Motor neuron (in vitro differentiated cells): ENCODE measurements around the gene PTH2R. TPM values are rescaled to one million over a fixed set of nuclear protein-coding genes. Genes with fewer than 3 reads are reported as not detected.
A peak's percentile ranks its signal among the peaks of the same experiment; 100 is the strongest.
"Not testable (repeated sequence)": the region's sequence is repeated elsewhere in the genome, so short reads cannot be mapped to it uniquely, and the experiment has no call there.

Experiments used
- ATAC-seq, 8 experiments: fragments of 200-7000 bp; cut with Tn5 transposase; replicated peaks in 6 of 8; 2 replicates each; pipeline ENCODE4 v1.8.0; 2021; ENCODE audit warnings: mild to moderate bottlenecking in 8 of 8, moderate library complexity in 8 of 8
- H3K27ac ChIP-seq, 2 donors: fragments of 250-450 bp; sonication (Bioruptor Pico); 2 replicates each; pipeline ENCODE4 v1.9.0; 2021; ENCODE audit warnings: antibody characterized with exemption in 2 of 2, mild to moderate bottlenecking in 2 of 2, moderate library complexity in 1 of 2
- H3K4me1 ChIP-seq, 2 donors: fragments of 250-450 bp; sonication (Bioruptor Pico); replicated peaks in 1 of 2; 2 replicates each; pipeline ENCODE4 v1.6.1; 2021; ENCODE audit warnings: antibody characterized with exemption in 2 of 2, mild to moderate bottlenecking in 2 of 2, moderate library complexity in 1 of 2
- H3K4me3 ChIP-seq, 5 donors: fragments of 250-450 bp; sonication (Bioruptor Pico); 2 replicates each; pipeline ENCODE4 v1.9.0; 2021; ENCODE audit warnings: antibody characterized with exemption in 5 of 5, mild to moderate bottlenecking in 5 of 5, moderate library complexity in 4 of 5
- WGBS, 10 experiments: fragments of 450-650 bp; shearing (Covaris generic); methylation state at CpG; one replicate each; pipeline ENCODE4 v1.0.0; 2022; 5-methylcytosine and 5-hydroxymethylcytosine counted together
- in situ Hi-C, 9 experiments: fragments of 400-800 bp; cut with MboI; loops; one replicate each; pipeline ENCODE4 v1.15.0; 2021; ENCODE audit warnings: low sequenced_read_pairs in 9 of 9, low pct_unique_long_range_greater_than_20kb in 2 of 9; ENCODE audit not compliant: unreplicated experiment in 9 of 9
- total RNA-seq, 8 experiments: library from RNA; unstranded; fragments of 300-600 nt; gene quantifications; 2 replicates each; pipeline versions ENCODE4 v1.2.3 to v1.2.4, GENCODE V29; 2022

The PTH2R gene
- total RNA-seq, 8 experiments from 2014 or later, result 0.11 to 4.4 (median 0.33) TPM

- 60 to 100% (median 95%) methylated on average over 1 of the region's 1 CpG; no CpG with 5 or more reads in 4 of the 10 experiments for WGBS, 10 experiments
- H3K4me3 ChIP-seq, result no peak overlapping the region
- no peak overlapping the region for H3K27ac ChIP-seq
- in situ Hi-C loops, result no loop called here
- ATAC-seq, result no peak
- H3K4me1 ChIP-seq, result no peaks in the 10 kb centered on the region
These were observed 61.0 kb downstream of the PTH2R start for GRCh38 chr2:208467564-208467963.

DNA sequence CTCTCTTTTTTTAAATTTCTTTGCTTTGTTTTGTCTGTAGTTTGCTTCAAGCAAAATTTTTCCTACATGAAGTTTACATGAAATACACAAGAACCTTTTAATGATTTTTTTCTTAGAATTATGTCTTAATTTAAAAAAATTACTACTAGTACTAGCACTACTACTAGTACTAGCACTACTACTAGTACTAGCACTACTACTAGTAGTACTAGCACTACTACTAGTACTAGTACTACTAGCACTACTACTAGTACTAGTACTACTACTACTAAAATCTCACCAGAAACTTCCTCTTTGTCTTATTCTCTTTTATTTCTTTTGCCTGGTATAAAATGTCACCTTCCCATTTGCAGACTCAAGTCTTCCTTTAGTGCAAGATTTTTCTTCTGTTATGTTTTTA is 71.1 kb downstream of the PTH2R start:
- no peak for ATAC-seq
- H3K27ac ChIP-seq, result no peak overlapping the region
- in situ Hi-C loops, result no loop called here
- no peak overlapping the region for H3K4me3 ChIP-seq
- H3K4me1 ChIP-seq, result no peaks in the 10 kb centered on the region

GRCh38 chr2:208479342-208479741 is 72.8 kb downstream of the PTH2R start:
- in situ Hi-C loops, result no loop called here
- no peak for ATAC-seq
- 4 to 93% (median 84%) methylated on average over 1 to 5 of the region's 5 CpGs for WGBS, 10 experiments
- H3K27ac ChIP-seq, result no peak overlapping the region
- H3K4me3 ChIP-seq, result no peak overlapping the region
- H3K4me1 ChIP-seq, result no peaks in the 10 kb centered on the region

DNA sequence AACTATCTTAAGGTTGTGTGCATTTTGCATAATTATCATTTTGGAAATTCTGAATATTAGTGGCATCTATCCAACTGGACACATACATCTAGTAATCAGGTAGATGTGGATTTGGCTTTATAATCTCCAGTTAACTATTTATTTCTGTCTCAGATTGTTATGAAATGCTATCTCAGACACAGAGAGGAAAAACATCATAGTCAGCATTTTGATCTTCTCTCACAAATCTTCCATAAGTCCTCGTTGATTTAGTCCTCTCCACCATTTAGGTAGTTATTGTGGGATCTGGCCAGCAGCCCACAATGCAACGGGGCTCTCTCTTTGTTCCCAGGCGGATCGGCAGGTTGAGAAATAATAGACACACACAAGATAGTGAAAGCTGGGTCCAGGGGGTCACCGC is 75.4 kb downstream of the PTH2R start:
- H3K4me1 ChIP-seq, in situ Hi-C loops, ATAC-seq, H3K27ac ChIP-seq, H3K4me3 ChIP-seq: not testable (repeated sequence)
- WGBS, 10 experiments, result 6 to 81% (median 65%) methylated on average over 1 to 4 of the region's 5 CpGs; no CpG with 5 or more reads in 4 of the 10 experiments

- whole genome bisulfite sequencing, 10 experiments, result 17 to 93% (median 60%) methylated on average over 1 to 6 of the region's 8 CpGs; no CpG with 5 or more reads in 3 of the 10 experiments
- ATAC-seq, H3K4me3 ChIP-seq, in situ Hi-C loops, H3K27ac ChIP-seq, H3K4me1 ChIP-seq: not testable (repeated sequence)
These were observed 75.9 kb downstream of the PTH2R start for GRCh38 chr2:208482453-208483015.

DNA sequence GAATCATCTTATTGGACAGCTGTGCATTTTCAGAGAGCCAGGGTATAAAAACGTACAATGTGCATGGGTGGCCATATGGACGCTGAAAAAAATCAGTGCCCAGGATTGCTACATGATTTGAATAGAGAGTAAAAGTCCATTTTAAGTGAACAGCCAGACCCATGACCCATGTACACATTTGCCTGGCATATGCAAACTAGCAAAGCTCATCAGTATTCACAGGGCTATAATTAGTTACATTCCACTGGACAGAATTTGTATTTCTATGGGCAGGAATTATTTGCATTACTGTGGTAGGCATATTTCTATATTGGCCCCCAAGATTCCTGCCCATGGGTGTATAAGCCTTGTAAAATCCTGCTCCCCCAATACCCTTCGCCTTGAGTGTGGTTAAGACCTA is 78.8 kb downstream of the PTH2R start:
- in situ Hi-C loops, result no loop called here
- Histone ChIP-seq H3K4me1 (no peaks in the 10 kb centered on the region), H3K4me3 (no peak overlapping the region), H3K27ac (no peak overlapping the region)
- WGBS, 10 experiments, result 0 to 100% (median 60%) methylated on average over 1 to 3 of the region's 3 CpGs; no CpG with 5 or more reads in 3 of the 10 experiments
- ATAC-seq, result peak in 5 of 8 experiments; percentile 23 to 81 (median 46)

- WGBS, 10 experiments, result 0 to 86% (median 42%) methylated on average over 1 to 12 of the region's 12 CpGs
- ATAC-seq, result no peak
- H3K4me1 ChIP-seq, result no peaks in the 10 kb centered on the region
- in situ Hi-C loops, result no loop called here
- no peak overlapping the region for H3K27ac ChIP-seq
- H3K4me3 ChIP-seq, result no peak overlapping the region
These were observed 82.3 kb downstream of the PTH2R start for GRCh38 chr2:208488686-208489564.

- peak in 2 of 8 experiments; percentile 10 to 51 for ATAC-seq
- in situ Hi-C loops, result no loop called here
- Histone ChIP-seq H3K4me1 (no peaks in the 10 kb centered on the region), H3K4me3 (no peak overlapping the region), H3K27ac (no peak overlapping the region)
- 0 to 68% (median 26%) methylated on average over 1 to 2 of the region's 2 CpGs; no CpG with 5 or more reads in 2 of the 10 experiments for WGBS, 10 experiments
These were observed 83.1 kb downstream of the PTH2R start for GRCh38 chr2:208489687-208490086.

DNA sequence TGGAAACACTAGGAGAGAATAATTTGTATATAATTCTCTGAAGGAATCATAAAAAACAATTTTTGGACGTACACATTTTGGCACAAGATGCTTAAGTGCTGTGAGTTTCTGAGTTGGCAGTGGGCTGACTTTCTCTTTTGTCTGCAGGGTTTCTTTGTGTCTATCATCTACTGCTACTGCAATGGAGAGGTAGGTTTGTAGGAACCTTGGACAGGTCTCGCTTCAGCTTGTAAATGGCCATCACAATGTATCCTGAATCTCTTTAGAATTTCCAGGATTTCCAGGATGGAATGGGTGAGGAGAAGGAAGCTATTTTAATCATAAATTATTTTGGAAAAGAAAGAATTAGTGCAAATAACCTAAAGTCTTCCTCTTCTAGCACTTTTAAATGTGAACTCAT is 83.9 kb downstream of the PTH2R start:
- ATAC-seq, result no peak
- Histone ChIP-seq H3K4me1 (no peaks in the 10 kb centered on the region), H3K27ac (no peak overlapping the region), H3K4me3 (no peak overlapping the region)
- in situ Hi-C loops, result no loop called here
- 0 to 100% (median 47%) methylated on average over 1 to 2 of the region's 2 CpGs; no CpG with 5 or more reads in 2 of the 10 experiments for WGBS, 10 experiments

DNA sequence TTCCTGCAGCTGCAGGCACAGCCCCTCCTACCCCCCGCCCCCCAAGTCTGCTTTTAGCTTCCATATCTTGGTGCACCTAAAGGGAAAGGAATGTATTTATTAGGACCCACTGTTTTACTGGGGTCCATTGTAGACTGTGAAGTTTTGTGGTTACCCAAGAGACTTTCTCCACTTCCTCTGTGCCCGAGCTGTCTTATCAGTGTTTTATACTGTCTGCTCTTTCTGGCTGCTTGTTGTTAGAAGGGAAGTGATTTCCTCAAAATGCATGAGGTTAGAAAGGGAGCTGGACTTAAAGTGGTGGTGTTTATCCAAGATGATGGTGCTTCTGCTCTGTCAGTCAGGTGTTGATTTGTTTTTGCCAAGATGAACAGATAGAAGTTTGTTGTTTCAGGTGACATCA is 85.0 kb downstream of the PTH2R start:
- Histone ChIP-seq H3K27ac (no peak overlapping the region), H3K4me1 (no peaks in the 10 kb centered on the region), H3K4me3 (no peak overlapping the region)
- WGBS, 10 experiments, result 83 to 90% (median 86%) methylated on average over 1 to 2 of the region's 2 CpGs; no CpG with 5 or more reads in 7 of the 10 experiments
- in situ Hi-C loops, result no loop called here
- no peak for ATAC-seq

DNA sequence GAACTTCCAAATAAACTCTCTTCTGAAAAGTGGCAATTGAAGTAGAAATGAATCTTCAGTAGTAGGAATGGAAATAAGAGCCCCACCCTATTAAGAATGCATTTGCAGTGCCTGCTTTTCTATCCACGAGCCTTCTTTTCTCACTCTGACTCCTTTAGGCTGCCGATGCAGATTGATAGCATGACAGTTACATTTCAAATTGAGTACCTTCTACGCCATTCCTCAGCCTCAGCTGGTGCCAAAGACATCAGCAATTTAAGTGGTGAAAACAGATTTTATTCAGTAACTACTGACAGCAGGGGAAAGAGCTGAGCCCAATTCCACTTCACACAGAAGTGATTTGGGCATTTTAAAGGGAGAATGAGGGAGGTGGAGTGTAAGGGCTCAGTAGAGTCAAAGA is 85.5 kb downstream of the PTH2R start:
- Histone ChIP-seq H3K4me3 (no peak overlapping the region), H3K27ac (no peak overlapping the region), H3K4me1 (no peaks in the 10 kb centered on the region)
- WGBS, 10 experiments, result 0 to 100% (median 43%) methylated on average over 1 to 3 of the region's 3 CpGs; no CpG with 5 or more reads in 1 of the 10 experiments
- ATAC-seq, result peak in 2 of 8 experiments; percentile 64 to 72
- in situ Hi-C loops, result no loop called here

- WGBS, 10 experiments, result 5 to 100% (median 92%) methylated on average over 1 to 7 of the region's 12 CpGs; no CpG with 5 or more reads in 1 of the 10 experiments
- in situ Hi-C loops, result no loop called here
- no peak for ATAC-seq
- no peaks in the 10 kb centered on the region for H3K4me1 ChIP-seq
- no peak overlapping the region for H3K27ac ChIP-seq
- no peak overlapping the region for H3K4me3 ChIP-seq
These were observed 86.6 kb downstream of the PTH2R start for GRCh38 chr2:208493186-208493585.

- WGBS, 10 experiments, result 0 to 100% (median 63%) methylated on average over 1 to 2 of the region's 2 CpGs; no CpG with 5 or more reads in 2 of the 10 experiments
- H3K4me1 ChIP-seq, result peaks cover 0 to under 1% of the 10 kb centered on the region in 2 donors
- in situ Hi-C loops, result no loop called here
- ATAC-seq, result no peak
- no peak overlapping the region for H3K27ac ChIP-seq
- H3K4me3 ChIP-seq, result no peak overlapping the region
These were observed 89.5 kb downstream of the PTH2R start for GRCh38 chr2:208496129-208496528.
